GM18508 (cell line): ENCODE measurements around the gene ENO4.
A peak's percentile ranks its signal among the peaks of the same experiment; 100 is the strongest.

ENCODE experiments used
- ATAC-seq: cut with Tn5 transposase; IDR thresholded peaks from one replicate; pipeline ENCODE4 v1.9.1; 2021; ENCODE audit warnings: moderate number of reproducible peaks; ENCODE audit not compliant: insufficient read depth, unreplicated experiment

The ENO4 gene

DNA sequence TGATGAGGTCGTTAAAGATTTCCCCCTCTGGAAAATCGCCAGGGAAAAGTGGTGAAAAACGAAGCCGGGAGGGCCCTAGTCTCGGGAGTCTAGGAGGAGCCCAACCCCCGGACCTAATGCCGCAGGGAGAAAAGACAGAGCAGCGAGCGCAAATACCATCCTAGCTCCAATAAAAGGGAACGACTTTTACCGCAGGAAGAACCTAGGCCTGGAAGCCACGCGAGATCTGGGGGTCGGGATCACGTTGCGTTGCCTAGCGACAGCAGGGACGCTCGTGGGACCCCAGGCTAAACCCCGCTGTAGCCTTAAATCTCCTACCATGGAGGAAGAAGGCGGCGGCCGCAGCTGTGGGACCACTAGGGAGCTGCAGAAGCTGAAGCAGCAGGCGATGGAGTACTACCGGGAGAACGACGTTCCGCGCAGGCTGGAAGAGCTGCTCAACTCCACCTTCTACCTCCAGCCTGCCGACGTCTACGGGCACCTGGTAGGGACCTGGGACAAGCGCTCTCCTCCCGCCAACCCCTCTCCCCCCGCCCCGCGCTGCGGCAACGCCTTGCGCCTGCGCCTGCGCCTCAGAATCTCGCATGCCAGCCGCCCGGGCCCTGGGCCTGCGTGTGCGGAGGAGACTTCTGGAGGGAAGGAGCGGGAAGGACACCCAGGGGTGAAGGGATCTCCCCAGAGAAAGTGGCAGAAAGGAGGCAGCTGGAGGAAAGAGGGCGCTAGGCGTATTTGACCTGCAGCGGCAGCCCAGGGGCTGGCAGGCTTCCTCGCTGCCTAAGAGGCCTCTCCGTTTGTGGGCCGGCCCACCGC is at the start of gene ENO4:
Gene ENO4, plus strand, starts transcription at position 252 of the 810 bp plus-strand sequence. Its CDS starts 68 bp downstream, at position 320.
- ATAC-seq: peak; percentile 39

DNA sequence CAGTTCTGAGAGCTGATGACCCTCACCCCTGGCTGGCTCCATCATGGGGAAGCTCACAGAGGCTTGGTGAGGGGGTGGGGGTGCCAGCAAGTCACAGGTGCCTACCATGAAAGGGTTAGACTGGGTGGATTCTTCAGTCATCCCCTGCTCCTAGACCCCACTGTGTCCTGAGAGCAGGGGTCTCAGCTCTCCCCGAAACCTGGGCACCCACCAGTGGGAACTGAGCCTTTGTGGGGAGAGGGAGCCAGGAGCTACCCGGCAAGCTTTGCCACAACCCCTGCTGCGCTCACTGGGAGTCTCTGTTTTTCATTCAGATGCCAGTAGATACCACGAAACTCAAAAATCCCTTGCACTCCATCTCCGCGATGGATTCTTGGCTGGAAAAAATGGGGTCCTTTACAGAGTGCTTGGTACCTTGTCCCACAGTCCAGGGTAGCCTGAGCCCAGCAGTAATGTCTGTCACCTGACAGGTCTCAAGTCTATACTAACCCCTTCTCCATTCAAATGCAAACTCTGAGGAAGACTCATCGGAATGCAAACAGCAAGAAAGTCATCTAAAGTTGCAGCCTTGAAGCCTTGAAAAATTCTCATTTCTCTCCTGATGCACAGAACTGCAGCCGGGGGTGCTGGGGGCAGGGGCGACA is 48.9 kb upstream of the ENO4 start:
- no peak for ATAC-seq

GRCh38 chr10:116801658-116802057 is 47.6 kb upstream of the ENO4 start:
- no peak for ATAC-seq

DNA sequence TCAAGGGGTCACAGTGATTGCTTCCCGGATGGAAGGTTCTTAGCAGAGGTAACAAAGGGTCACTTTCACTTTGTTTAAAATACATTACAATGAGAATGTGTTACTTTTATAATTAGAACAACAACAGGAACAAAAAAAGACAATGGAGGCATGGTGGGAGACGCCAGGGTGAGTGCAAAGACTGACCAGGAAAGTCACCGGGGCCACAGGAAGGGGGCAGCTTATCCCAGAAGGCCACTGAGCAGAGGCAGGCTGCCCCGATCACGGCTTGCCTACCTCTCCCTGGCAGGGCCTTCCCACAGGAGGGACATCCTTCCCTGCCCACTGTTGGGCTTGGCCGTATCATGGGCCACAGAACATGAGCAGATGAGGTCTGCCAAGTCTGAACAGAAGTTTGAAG is 46.8 kb upstream of the ENO4 start:
- no peak for ATAC-seq

- no peak for ATAC-seq
Observed at GRCh38 chr10:116802876-116803275, 46.4 kb upstream of the ENO4 start.

GRCh38 chr10:116803451-116804249 is 45.6 kb upstream of the ENO4 start:
- no peak for ATAC-seq

- ATAC-seq: no peak
Observed at GRCh38 chr10:116808706-116809105, 40.6 kb upstream of the ENO4 start.

GRCh38 chr10:116809483-116810119 is 39.7 kb upstream of the ENO4 start:
- no peak for ATAC-seq

DNA sequence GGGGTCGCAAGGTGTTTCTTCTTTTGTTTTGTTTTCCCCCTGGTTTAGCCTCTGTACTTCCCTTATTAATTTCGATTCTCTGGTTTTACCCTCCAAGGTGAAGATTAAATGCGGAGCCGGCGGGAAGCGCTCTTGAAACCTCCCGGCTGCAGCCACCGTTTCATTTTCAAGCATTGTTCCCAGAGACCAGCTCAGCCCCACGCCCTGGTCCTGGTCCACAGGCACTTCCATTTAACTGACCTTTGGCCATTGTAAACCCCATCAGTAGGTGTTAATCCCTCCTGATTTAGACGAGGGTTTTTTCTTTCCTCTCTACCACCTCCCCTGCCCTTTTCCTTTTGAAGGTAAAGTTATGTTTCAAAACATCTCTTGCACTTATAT is 39.2 kb upstream of the ENO4 start:
- ATAC-seq: no peak

- no peak for ATAC-seq
Observed at GRCh38 chr10:116810895-116811294, 38.4 kb upstream of the ENO4 start.

GRCh38 chr10:116811691-116812090 is 37.6 kb upstream of the ENO4 start:
- no peak for ATAC-seq

- ATAC-seq: no peak
Observed at GRCh38 chr10:116815641-116816415, 33.5 kb upstream of the ENO4 start.

- no peak for ATAC-seq
Observed at GRCh38 chr10:116817178-116817577, 32.1 kb upstream of the ENO4 start.

DNA sequence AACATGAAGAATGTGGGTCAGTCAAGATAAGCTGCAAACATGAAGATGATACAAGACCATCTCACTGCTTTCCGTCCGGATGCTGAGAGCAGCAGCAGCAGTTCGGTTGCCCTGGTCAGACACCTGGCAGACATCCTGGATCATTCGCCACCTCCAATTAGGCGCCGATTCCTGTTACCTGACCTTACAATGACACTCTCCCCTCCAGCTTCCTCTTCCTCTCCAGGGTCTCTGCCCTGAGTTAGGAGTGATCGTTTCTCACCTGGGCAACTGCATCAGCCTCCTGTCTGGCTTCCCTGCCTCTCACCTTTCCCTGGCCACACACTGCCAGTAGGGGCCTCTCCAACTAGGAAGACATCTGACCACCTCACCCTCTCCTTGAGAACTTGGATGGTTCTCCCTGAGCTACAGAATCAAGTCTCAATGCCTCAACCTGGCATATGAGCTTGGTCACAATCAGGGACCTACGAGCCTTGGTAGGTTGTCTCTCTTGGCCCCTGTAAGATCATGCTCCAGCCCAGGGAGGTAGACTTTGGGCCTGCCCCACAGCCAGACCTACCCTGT is 31.4 kb upstream of the ENO4 start:
- ATAC-seq: no peak

DNA sequence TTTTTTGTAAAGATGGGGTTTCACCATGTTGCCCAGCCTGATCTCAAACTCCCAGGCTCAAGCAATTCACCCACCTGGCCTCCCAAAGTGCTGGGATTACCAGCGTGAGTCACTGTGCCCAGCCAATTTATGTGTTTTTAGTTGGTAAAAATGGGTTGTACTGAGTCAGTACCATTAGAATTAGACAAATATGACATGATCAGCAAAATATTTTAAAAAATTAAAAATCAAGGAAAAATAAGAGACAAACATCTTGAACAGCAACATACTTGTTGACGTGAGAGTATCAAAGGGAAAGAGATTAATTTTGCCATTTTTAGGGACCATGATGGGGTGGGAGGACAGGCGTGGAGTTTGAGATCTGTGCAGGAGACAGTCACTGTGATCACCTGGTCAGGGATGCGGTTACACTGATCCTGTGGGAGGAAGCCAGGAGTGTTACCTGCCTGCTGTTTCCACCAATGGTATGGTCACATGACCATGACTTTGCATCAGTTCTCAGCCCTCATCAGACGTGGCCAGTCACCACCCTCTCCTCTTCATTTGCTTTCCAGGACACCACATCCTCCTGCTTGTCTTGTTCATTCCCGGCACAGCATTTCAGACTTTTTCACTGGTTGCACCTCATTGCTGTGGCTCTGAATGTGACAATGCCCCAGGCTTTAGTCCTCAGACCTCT is 29.2 kb upstream of the ENO4 start:
- ATAC-seq: no peak

DNA sequence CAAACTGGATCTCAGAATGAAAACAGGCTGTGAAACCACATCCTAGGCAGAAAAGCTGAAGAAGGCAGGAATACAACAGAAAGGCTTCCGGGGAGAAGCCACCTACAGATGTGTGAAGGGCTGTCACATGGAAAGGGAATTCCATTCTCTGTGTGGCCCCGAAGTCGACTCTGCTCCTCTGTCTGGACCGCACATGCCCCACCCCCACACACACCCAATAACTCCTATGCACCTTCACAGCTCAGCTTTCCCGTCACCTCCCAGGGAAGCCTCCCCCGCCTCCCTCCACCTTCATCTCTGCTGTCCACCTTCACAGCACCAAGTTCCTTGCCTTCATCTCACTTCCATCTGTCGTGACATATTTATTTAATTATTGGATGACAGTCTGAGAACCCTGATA is 23.4 kb upstream of the ENO4 start:
- no peak for ATAC-seq

DNA sequence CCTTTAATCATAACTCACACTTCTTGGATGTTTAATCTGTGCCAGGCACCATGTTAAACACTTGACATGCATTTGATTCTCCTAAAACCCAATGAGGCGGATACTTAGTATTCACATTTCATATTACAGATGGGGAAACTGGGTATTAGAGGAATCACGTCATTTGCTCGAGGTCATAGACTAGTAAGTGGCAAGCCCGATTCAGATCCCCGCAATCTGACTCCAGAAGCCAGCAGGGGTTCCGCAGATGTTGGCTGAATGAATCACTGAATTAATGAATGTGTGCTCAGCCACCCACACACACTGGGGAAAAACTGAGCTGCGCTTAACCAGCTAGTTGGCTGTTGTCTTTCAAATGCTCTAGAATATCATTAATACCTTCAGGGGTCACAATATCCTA is 22.5 kb upstream of the ENO4 start:
- ATAC-seq: no peak

DNA sequence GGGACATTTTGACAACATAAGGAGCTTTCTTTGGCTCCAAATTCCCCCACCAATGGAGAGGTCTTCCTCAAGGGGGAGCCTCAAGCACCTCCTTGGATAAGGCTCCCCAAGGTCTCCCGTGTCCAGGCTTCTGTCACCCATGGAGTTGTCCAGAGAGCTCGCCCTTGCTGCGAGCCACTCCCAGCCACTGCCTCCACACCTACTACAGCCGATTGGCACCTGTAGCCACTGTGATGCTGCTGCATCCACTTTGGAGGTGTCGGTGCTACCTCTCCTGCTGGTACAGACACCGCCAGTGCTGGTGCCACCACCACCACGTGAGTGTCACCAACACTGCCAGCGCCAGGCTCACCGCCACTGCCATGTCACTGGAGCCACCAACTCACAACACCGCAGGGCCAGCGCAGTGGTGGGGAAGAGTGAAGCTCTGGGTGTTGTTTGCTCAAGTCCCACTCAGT is 22.1 kb upstream of the ENO4 start:
- no peak for ATAC-seq

DNA sequence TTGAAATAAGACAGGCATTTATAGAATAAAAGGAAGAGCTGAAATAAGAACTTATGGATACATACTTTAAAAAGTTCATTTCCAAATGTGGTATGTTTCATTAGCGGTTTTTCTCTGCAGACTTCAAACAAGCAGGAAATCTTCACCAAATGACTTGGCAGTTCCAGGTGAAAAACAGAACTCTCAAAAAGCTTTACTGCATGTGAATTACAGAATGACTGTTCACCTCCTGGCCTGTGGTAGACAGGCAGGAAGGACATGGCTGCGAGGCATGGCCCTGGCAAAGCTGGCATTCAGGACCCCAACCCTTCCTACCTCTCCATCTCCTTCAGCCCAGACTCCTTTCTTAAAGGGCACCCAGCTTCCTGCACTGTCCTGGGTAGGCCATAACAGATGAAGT is 21.2 kb upstream of the ENO4 start:
- no peak for ATAC-seq
